GM12865 (cell line): ENCODE data around the gene PEPD.

Source experiments
- DNase-seq: peaks from one replicate; pipeline ENCODE4 v3.0.0; 2010; ENCODE audit warnings: low read depth
- H3K4me3 ChIP-seq: 2 replicates; pipeline ENCODE4 v1.5.1; 2011; ENCODE audit warnings: mild to moderate bottlenecking, low read depth, low read length, control low read depth
- TF ChIP-seq, protein P1 (sequence below): IDR thresholded peaks from 2 replicates; pipeline ENCODE4 v1.5.1; 2011; ENCODE audit warnings: low read length, control low read depth, low read depth, inconsistent platforms; ENCODE audit not compliant: insufficient read depth; ENCODE audit errors: missing control alignments

PEPD gene

GRCh38 chr19:33394723-33395560, 126.6 kb downstream of the PEPD start:
- TF ChIP-seq, protein P1, sequence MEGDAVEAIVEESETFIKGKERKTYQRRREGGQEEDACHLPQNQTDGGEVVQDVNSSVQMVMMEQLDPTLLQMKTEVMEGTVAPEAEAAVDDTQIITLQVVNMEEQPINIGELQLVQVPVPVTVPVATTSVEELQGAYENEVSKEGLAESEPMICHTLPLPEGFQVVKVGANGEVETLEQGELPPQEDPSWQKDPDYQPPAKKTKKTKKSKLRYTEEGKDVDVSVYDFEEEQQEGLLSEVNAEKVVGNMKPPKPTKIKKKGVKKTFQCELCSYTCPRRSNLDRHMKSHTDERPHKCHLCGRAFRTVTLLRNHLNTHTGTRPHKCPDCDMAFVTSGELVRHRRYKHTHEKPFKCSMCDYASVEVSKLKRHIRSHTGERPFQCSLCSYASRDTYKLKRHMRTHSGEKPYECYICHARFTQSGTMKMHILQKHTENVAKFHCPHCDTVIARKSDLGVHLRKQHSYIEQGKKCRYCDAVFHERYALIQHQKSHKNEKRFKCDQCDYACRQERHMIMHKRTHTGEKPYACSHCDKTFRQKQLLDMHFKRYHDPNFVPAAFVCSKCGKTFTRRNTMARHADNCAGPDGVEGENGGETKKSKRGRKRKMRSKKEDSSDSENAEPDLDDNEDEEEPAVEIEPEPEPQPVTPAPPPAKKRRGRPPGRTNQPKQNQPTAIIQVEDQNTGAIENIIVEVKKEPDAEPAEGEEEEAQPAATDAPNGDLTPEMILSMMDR, result no peak
- H3K4me3 ChIP-seq, result no peak overlapping the region
- no peak for DNase-seq

DNA sequence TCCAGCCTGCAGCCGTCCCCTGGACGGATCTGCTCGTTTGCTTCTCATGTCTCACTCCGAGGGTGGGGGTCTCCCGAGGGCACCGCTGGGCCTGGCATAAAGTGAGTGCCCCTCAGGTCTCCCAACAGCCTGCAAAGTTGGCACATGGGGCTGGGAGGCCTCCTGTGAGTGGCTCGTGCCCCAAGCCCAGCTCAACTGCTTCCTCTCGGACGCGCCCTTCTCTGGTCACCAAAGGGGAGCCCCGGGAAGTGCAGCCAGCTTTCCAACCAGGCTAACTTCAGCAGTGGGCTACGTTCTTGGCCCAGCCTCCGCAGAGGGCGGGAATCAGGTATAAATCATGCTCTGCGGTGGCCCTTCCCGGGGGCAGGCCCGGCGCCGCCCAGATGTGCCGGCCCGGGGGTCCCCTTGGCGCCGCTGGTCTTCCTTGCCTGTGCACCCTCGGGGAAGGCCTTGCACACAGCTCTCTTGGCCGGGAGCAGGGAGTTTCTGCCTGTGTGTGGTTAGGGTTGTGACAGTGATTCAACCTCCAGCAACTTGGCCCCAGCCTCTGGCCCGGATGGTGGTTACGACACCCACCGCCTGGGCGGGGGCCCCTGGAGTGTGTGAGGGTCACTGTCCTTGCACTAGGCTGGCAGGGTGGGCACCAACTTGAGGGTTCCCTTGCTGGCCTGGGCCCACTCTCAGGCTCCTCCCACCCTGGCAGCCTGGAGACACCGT, 127.4 kb downstream of the PEPD start:
- TF ChIP-seq, protein P1, result no peak
- no peak for DNase-seq
- H3K4me3 ChIP-seq, result no peak overlapping the region

- TF ChIP-seq, protein P1, result no peak
- DNase-seq, result no peak
- no peak overlapping the region for H3K4me3 ChIP-seq
Measured at GRCh38 chr19:33393286-33394005, 128.1 kb downstream of the PEPD start.

GRCh38 chr19:33392341-33393285, 129.0 kb downstream of the PEPD start:
- DNase-seq, result no peak
- H3K4me3 ChIP-seq, result no peak overlapping the region
- TF ChIP-seq, protein P1, result no peak

DNA sequence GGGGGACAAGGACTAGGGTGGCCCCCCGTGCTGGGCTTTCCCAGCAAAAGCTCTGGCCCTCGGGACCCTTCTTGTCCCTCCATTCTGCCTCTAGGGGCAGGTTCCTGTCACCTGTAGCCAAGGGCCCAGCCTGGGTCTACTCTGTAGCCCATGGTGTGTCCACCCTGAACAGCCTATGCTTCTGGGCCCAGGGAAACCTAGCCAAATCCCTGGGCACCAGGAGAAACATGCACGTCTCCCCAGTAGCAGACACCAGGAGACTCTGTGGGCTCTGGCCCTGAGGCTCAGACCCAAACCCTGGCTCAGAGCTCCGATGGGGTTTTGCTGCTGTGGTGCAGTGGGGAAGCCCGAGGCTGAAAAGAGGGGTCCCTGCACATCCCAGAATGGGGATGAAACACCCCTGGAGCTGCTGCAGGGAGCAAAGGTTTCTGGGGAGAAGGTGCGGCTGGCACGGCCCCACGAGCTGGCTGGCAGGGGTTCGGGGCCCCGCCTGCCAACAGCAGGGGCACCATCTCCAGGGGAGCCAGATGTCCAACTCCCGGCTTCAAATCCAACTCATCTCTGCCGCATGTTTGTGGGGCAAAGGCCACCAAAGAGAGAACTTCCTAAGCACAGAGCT, 129.9 kb downstream of the PEPD start:
- DNase-seq, result no peak
- TF ChIP-seq, protein P1, result no peak
- no peak overlapping the region for H3K4me3 ChIP-seq
